OCI-LY7 (cell line): ENCODE data around the gene NLN. TPM values are rescaled to one million over a fixed set of nuclear protein-coding genes. Genes with fewer than 3 reads are reported as not detected.
"Not testable (repeated sequence)": the region's sequence is repeated elsewhere in the genome, so short reads cannot be mapped to it uniquely, and the experiment has no call there.

ENCODE experiments used
- BruUV-seq: library from RNA; stranded (reverse); fragments of 400-500 nt; replicated peaks from 2 replicates; lab custom pipeline; 2021; lab: Mats Ljungman, UMichigan
- CTCF ChIA-PET: fragments of 300-600 bp; sonication (Branson Sonifier 250); formaldehyde crosslinking; loops from one replicate; lab custom pipeline; 2022; ENCODE audit warnings: antibody characterized with exemption; ENCODE audit not compliant: unreplicated experiment; lab: Charles Lee
- POLR2A ChIA-PET: fragments of 300-600 bp; sonication (Branson Sonifier 250); formaldehyde crosslinking; loops from one replicate; lab custom pipeline; 2022; ENCODE audit warnings: antibody characterized with exemption; lab: Charles Lee
- DNase-seq: peaks from one replicate; pipeline ENCODE4 v3.0.0-alpha.2; 2015; ENCODE audit warnings: low spot score
- H2AFZ ChIP-seq: fragments of 200-600 bp; sonication (generic), shearing (Covaris generic); 2 replicates; pipeline ENCODE4 v1.6.1; 2014; ENCODE audit warnings: mild to moderate bottlenecking, antibody characterized with exemption, low read length, moderate library complexity
- H3K27ac ChIP-seq: fragments of 200-600 bp; sonication (generic); 2 replicates; pipeline ENCODE4 v1.5.1; 2014; ENCODE audit warnings: mixed run types, low read depth, mild to moderate bottlenecking, moderate library complexity, low read length, inconsistent platforms; ENCODE audit not compliant: poor library complexity, severe bottlenecking
- H3K36me3 ChIP-seq: fragments of 200-600 bp; sonication (generic); 2 replicates; pipeline ENCODE4 v1.6.1; 2014; ENCODE audit warnings: mild to moderate bottlenecking, antibody characterized with exemption, low read length, moderate library complexity, mixed read lengths; ENCODE audit not compliant: insufficient read depth
- H3K4me1 ChIP-seq: fragments of 200-600 bp; sonication (generic); 2 replicates; pipeline ENCODE4 v1.5.1; 2014; ENCODE audit warnings: mild to moderate bottlenecking, low read length; ENCODE audit not compliant: insufficient read depth, poor library complexity, severe bottlenecking
- H3K4me2 ChIP-seq: fragments of 200-600 bp; sonication (generic); 2 replicates; pipeline ENCODE4 v1.6.1; 2014; ENCODE audit warnings: mild to moderate bottlenecking, low read length
- H3K4me3 ChIP-seq: fragments of 200-600 bp; sonication (generic); 2 replicates; pipeline ENCODE4 v1.5.1; 2014; ENCODE audit warnings: mild to moderate bottlenecking, low read depth, low read length; ENCODE audit not compliant: poor library complexity, severe bottlenecking
- H3K79me2 ChIP-seq: fragments of 200-600 bp; sonication (generic); 2 replicates; pipeline ENCODE4 v1.6.1; 2016; ENCODE audit warnings: low read depth, mild to moderate bottlenecking, low read length, moderate library complexity, mixed read lengths; ENCODE audit not compliant: insufficient read depth
- H3K9me2 ChIP-seq: fragments of 200-600 bp; sonication (generic); 2 replicates; pipeline ENCODE4 v1.6.1; 2016; ENCODE audit warnings: mild to moderate bottlenecking, low read length, mixed read lengths; ENCODE audit not compliant: insufficient read depth
- H3K9me3 ChIP-seq: fragments of 200-600 bp; sonication (generic); 2 replicates; pipeline ENCODE4 v1.6.1; 2014; ENCODE audit warnings: mild to moderate bottlenecking, mixed run types, low read length, mixed read lengths
- H4K20me1 ChIP-seq: fragments of 200-600 bp; sonication (generic); 2 replicates; pipeline ENCODE4 v1.6.1; 2014; ENCODE audit warnings: mild to moderate bottlenecking, antibody characterized with exemption, low read length, moderate library complexity, mixed read lengths; ENCODE audit not compliant: insufficient read depth
- CTCF ChIP-seq: fragments of 200-600 bp; sonication (generic); conservative IDR thresholded peaks from 2 replicates; pipeline ENCODE4 v1.5.1; 2014; ENCODE audit warnings: mild to moderate bottlenecking, antibody characterized with exemption, low read length, moderate library complexity, mixed read lengths
- EZH2phosphoT487 ChIP-seq: fragments of 200-600 bp; sonication (generic); IDR thresholded peaks from 2 replicates; pipeline ENCODE4 v1.6.1; 2018; ENCODE audit warnings: low read depth, borderline replicate concordance, mild to moderate bottlenecking, mixed run types, antibody characterized with exemption, low read length, moderate library complexity, mixed read lengths
- intact Hi-C: fragments of 100-400 bp; cut with micrococcal nuclease; formaldehyde crosslinking; loops from one replicate; pipeline ENCODE4 v1.10.0; 2022; ENCODE audit not compliant: unreplicated experiment
- total RNA-seq, 2 experiments: library from RNA; depleted of rRNA in 1 of 2; stranded (reverse); fragments of >200 nt in 1 of 2; shearing (Covaris generic) in 1 of 2; gene quantifications; 2 replicates each; pipeline ENCODE4 v1.2.3, GENCODE V29; 2014 to 2022

The NLN gene
- total RNA-seq, 2 experiments from 2014 or later, result 14.9 to 26.0 TPM

- no peak overlapping the region for H3K27ac ChIP-seq
- no peak overlapping the region for H2AFZ ChIP-seq
- CTCF ChIA-PET, result interaction anchor here (1.0 kb wide), 1 partner anchor 15 kb away, joined by 3 read pairs; no protein-coding TSS in a partner anchor
- H3K9me3 ChIP-seq, result no peaks in the 10 kb centered on the region
- DNase-seq, result no peak
- no peaks in the 10 kb centered on the region for H3K4me1 ChIP-seq
- H3K4me3 ChIP-seq, result no peak overlapping the region
- no peaks in the 10 kb centered on the region for H3K36me3 ChIP-seq
- no peaks in the 10 kb centered on the region for H4K20me1 ChIP-seq
- TF ChIP-seq CTCF (no peak), EZH2phosphoT487 (no peak)
- BruUV-seq, result no TSS peak
- H3K9me2 ChIP-seq, result no peaks in the 10 kb centered on the region
- H3K4me2 ChIP-seq, result no peak overlapping the region
- POLR2A ChIA-PET, result interaction anchor here (0.9 to 2.5 kb wide), 7 partner anchors 10 to 344 kb away, joined by 3 to 6 read pairs (median 4); no protein-coding TSS in a partner anchor
- intact Hi-C loops, result no loop called here
- no peaks in the 10 kb centered on the region for H3K79me2 ChIP-seq
Observed at GRCh38 chr5:65835191-65835590, 113.2 kb downstream of the NLN start.

GRCh38 chr5:65837139-65837538 lies 115.1 kb downstream of the NLN start:
- BruUV-seq, result no TSS peak

GRCh38 chr5:65839170-65839569 lies 117.2 kb downstream of the NLN start:
- not testable (repeated sequence) for H3K4me3 ChIP-seq
- POLR2A ChIA-PET, result interaction anchor here (0.6 kb wide), 1 partner anchor 358 kb away, joined by 4 read pairs; no protein-coding TSS in a partner anchor

More at GRCh38 chr5:65837139-65837538, 115.1 kb downstream of the NLN start:
- ChIA-PET CTCF (no interaction called here), POLR2A (interaction anchor here (0.5 to 1.3 kb wide), 4 partner anchors 21 to 1162 kb away, joined by 3 to 4 read pairs (median 3); no protein-coding TSS in a partner anchor)
- no peak for TF ChIP-seq EZH2phosphoT487
- TF ChIP-seq CTCF, result no peak
- H3K9me3 ChIP-seq, result no peaks in the 10 kb centered on the region
- H3K4me3 ChIP-seq, result no peak overlapping the region
- no peak overlapping the region for H3K27ac ChIP-seq
- DNase-seq, result no peak
- no peaks in the 10 kb centered on the region for H3K9me2 ChIP-seq
- no peak overlapping the region for H2AFZ ChIP-seq
- intact Hi-C loops, result no loop called here
- H3K4me2 ChIP-seq, result no peak overlapping the region
- no peaks in the 10 kb centered on the region for H3K79me2 ChIP-seq
- H4K20me1 ChIP-seq, result no peaks in the 10 kb centered on the region
- no peaks in the 10 kb centered on the region for H3K36me3 ChIP-seq
- H3K4me1 ChIP-seq, result no peaks in the 10 kb centered on the region

More at GRCh38 chr5:65839170-65839569, 117.2 kb downstream of the NLN start:
- H3K79me2 ChIP-seq, H3K9me3 ChIP-seq, H2AFZ ChIP-seq, H3K4me2 ChIP-seq, H3K4me1 ChIP-seq, H3K27ac ChIP-seq, BruUV-seq, DNase-seq, H3K9me2 ChIP-seq, H3K36me3 ChIP-seq, H4K20me1 ChIP-seq, intact Hi-C loops: not testable (repeated sequence)
- CTCF ChIA-PET, result interaction anchor here (0.6 kb wide), 1 partner anchor 1262 kb away, joined by 3 read pairs; no protein-coding TSS in a partner anchor
